ENCODE data around the gene PKD1.

The PKD1 gene

DNA sequence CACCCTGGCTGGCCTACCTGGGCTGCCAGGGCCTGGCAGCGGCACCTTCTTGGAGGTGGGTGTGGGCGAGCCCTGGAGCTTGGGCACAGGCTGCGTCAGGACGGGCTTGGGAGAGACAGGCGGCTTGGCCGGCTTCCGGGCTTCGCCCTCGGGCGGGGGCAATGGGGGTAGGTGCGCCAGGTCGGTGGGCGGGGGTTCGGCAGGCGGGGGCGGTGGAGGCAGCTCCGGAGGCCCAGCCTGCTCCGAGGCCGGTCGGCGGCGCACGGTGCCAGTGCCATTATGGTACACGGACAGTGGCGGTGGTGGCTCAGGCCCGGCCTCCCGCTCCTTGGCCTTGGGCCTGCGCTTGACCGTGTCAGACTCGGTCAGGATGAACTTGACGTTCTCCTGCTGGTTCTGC, 43.9 kb upstream of the PKD1 start:
- H3K4me3 ChIP-seq (replicated peaks in 1 of 2; ENCODE audit: low read depth in 2 of 2, low read length in 2 of 2), result no peak overlapping the region
- DNase-seq (ENCODE audit: low read depth in 2 of 2), result no peak
- TF ChIP-seq, protein P1, sequence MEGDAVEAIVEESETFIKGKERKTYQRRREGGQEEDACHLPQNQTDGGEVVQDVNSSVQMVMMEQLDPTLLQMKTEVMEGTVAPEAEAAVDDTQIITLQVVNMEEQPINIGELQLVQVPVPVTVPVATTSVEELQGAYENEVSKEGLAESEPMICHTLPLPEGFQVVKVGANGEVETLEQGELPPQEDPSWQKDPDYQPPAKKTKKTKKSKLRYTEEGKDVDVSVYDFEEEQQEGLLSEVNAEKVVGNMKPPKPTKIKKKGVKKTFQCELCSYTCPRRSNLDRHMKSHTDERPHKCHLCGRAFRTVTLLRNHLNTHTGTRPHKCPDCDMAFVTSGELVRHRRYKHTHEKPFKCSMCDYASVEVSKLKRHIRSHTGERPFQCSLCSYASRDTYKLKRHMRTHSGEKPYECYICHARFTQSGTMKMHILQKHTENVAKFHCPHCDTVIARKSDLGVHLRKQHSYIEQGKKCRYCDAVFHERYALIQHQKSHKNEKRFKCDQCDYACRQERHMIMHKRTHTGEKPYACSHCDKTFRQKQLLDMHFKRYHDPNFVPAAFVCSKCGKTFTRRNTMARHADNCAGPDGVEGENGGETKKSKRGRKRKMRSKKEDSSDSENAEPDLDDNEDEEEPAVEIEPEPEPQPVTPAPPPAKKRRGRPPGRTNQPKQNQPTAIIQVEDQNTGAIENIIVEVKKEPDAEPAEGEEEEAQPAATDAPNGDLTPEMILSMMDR (IDR thresholded peaks at IDR 0.05; ENCODE audit: low read depth, low read length), result no peak

DNA sequence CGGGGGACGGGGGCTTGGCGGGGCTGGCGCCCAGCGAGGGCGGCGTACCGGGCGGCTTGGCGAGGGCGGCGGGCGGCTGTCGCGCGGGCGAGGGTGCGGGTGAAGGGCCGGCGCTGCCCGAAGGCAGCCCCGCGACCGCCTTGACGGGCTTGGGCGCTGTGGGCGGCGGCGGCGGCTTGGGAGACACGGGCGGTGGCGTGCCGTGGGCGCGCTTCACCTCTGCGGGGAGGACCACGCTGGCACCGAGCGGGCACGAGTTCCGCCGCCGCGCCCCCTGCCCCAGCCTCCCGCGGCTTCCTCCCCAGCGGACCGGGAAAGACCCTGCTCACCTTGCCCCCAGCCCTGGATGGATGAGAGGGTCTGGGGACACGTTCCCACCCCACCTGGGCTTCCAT, 43.4 kb upstream of the PKD1 start:
- TF ChIP-seq, protein P1 (IDR thresholded peaks at IDR 0.05; ENCODE audit: low read depth, low read length), result no peak
- H3K4me3 ChIP-seq (replicated peaks in 1 of 2; ENCODE audit: low read depth in 2 of 2, low read length in 2 of 2), result no peak overlapping the region

DNA sequence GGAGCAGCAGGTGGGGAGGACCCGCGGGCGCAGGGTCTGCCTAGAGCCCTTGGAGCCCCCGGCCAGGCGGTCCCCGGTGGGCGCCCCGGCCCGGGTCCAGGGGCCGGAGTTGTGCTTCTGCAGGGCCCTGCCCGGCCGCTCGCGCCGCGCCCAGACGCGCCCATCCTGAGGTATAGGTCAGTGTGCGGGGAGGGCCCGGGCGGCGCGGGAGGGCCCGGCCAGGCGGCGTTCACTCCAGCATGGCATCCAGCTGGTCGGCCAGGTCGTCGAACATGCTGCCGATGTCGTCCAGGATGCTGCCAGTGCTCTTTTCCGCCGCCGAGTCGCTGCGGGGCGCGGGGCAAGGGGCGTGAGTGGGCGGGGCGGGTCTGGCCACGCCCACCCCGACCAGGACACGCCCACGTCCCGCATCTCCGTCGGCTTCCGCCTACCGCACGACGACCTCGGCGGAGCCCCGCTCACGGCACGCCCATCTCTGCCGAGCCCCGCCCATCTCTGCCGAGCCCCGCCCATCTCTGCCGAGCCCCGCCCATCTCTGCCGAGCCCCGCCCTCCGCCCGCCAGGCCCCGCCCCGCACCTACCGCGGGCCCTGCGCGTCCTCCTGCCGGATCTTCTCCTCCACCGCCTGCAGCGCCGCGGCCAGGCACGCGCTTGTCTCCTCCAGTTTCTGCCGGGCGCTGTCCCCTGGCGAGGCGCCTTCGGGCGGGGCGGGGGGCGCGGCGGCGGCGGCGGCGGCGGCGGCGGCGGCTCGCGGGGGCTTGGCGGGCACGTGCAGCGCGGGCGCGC, 42.8 kb upstream of the PKD1 start:
- TF ChIP-seq, protein P1 (IDR thresholded peaks at IDR 0.05; ENCODE audit: low read depth, low read length), result no peak

More for the DNA sequence above, 43.4 kb upstream of the PKD1 start:
- DNase-seq (ENCODE audit: low read depth in 2 of 2), result no peak

DNA sequence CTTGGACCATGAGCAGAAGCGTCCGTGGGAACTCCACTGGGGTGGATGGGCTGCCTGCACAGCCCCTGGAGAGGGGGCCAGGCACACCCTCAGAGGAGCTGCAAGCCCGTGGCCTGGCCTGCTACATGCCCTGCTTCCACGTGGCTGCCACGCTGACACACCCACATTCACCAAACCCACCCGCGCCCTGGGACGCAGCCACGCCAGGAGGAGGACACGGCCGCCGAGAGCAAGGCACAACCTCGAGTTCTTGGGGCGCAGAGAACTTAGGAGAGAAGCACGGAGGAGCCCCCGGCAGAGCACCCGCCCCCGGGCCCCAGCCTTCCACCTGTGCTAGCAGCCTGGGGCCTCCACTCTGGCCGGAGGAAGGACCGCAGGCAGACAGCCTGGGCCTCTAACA, 41.9 kb upstream of the PKD1 start:
- DNase-seq (ENCODE audit: low read depth in 2 of 2), result no peak
- TF ChIP-seq, protein P1 (IDR thresholded peaks at IDR 0.05; ENCODE audit: low read depth, low read length), result no peak
- H3K4me3 ChIP-seq (replicated peaks in 1 of 2; ENCODE audit: low read depth in 2 of 2, low read length in 2 of 2), result no peak overlapping the region

More for the DNA sequence above, 42.8 kb upstream of the PKD1 start:
- no peak overlapping the region for H3K4me3 ChIP-seq (replicated peaks in 1 of 2; ENCODE audit: low read depth in 2 of 2, low read length in 2 of 2)
- DNase-seq (ENCODE audit: low read depth in 2 of 2), result peak; percentile 30 to 43

DNA sequence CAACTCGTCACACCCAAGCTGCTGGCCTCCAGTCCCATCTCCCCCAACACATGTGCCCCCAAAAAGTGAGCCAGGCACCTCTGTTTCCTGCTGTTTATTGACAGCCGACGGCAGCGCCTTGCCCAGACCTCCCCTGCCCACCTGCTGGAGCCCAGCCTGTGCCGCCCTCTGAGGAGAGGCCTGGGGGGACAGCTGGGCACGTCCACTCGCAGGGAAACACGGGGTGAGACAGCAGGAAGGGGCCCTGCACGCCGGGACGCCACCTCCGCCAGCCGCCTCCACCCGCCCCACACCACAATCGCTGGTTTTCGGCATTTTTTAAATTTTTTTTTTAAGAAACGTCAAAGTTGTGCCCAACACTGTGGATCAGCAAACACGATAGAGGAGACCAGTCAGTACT, 41.4 kb upstream of the PKD1 start:
- no peak overlapping the region for H3K4me3 ChIP-seq (replicated peaks in 1 of 2; ENCODE audit: low read depth in 2 of 2, low read length in 2 of 2)
- TF ChIP-seq, protein P1 (IDR thresholded peaks at IDR 0.05; ENCODE audit: low read depth, low read length), result no peak
- no peak for DNase-seq (ENCODE audit: low read depth in 2 of 2)

DNA sequence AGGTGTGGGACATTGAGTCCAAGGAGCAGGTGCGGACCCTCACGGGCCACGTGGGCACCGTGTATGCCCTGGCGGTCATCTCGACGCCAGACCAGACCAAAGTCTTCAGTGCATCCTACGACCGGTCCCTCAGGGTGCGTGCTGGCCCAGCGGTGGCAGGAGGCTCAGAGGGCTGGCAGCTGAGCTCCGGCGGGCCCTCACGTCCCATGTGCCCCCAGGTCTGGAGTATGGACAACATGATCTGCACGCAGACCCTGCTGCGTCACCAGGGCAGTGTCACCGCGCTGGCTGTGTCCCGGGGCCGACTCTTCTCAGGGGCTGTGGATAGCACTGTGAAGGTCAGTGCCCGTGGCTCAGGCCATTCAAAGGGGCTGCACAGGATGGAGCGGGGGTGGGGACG, 40.3 kb upstream of the PKD1 start:
- H3K4me3 ChIP-seq (replicated peaks in 1 of 2; ENCODE audit: low read depth in 2 of 2, low read length in 2 of 2), result no peak overlapping the region

More for the DNA sequence above, 40.3 kb upstream of the PKD1 start:
- no peak for DNase-seq (ENCODE audit: low read depth in 2 of 2)
- TF ChIP-seq, protein P1 (IDR thresholded peaks at IDR 0.05; ENCODE audit: low read depth, low read length), result no peak

All from cardiac fibroblast (primary cell).